ENCODE measurements around the gene EHD4.

EHD4 gene

GRCh38 chr15:41946970-41947369, 25.4 kb downstream of the EHD4 start:
- TF ChIP-seq CTCF (conservative IDR thresholded peaks at IDR 0.05) = no peak
- no peak for TF ChIP-seq ZFX (IDR thresholded peaks at IDR 0.05)
- no peak overlapping the region for H3K27ac ChIP-seq

GRCh38 chr15:41945731-41946130, 26.6 kb downstream of the EHD4 start:
- H3K27ac ChIP-seq = no peak overlapping the region
- TF ChIP-seq ZFX (IDR thresholded peaks at IDR 0.05) = no peak
- no peak for TF ChIP-seq CTCF (conservative IDR thresholded peaks at IDR 0.05)

- no peak overlapping the region for H3K27ac ChIP-seq
- TF ChIP-seq ZFX (IDR thresholded peaks at IDR 0.05) (no peak), CTCF (conservative IDR thresholded peaks at IDR 0.05) (no peak)
Measured at GRCh38 chr15:41945221-41945620, 27.1 kb downstream of the EHD4 start.

- no peak overlapping the region for H3K27ac ChIP-seq
Measured at GRCh38 chr15:41944313-41944940, 27.9 kb downstream of the EHD4 start.

GRCh38 chr15:41943543-41944312, 28.6 kb downstream of the EHD4 start:
- no peak for TF ChIP-seq ZFX (IDR thresholded peaks at IDR 0.05)
- no peak for TF ChIP-seq CTCF (conservative IDR thresholded peaks at IDR 0.05)
- no peak overlapping the region for H3K27ac ChIP-seq

More at GRCh38 chr15:41944313-41944940, 27.9 kb downstream of the EHD4 start:
- TF ChIP-seq ZFX (IDR thresholded peaks at IDR 0.05) (no peak), CTCF (conservative IDR thresholded peaks at IDR 0.05) (no peak)

- H3K27ac ChIP-seq = no peak overlapping the region
- TF ChIP-seq ZFX (IDR thresholded peaks at IDR 0.05) = no peak
- TF ChIP-seq CTCF (conservative IDR thresholded peaks at IDR 0.05) = no peak
Measured at GRCh38 chr15:41942886-41943285, 29.5 kb downstream of the EHD4 start.

GRCh38 chr15:41941644-41942415, 30.5 kb downstream of the EHD4 start:
- no peak overlapping the region for H3K27ac ChIP-seq
- TF ChIP-seq CTCF (conservative IDR thresholded peaks at IDR 0.05) = no peak
